Vagina (tissue), 2 donors: ENCODE measurements around the gene PRSS21. TPM values are rescaled to one million over a fixed set of nuclear protein-coding genes. Genes with fewer than 3 reads are reported as not detected.

Experiments
- DNase-seq, 2 donors: peaks; one replicate each; pipeline ENCODE4 v3.0.0-alpha.2; 2017; ENCODE audit errors: extremely low spot score in 2 of 2
- H3K27ac ChIP-seq: fragments of 200-600 bp; sonication (generic); one replicate; pipeline ENCODE4 v1.5.1; 2019
- H3K27me3 ChIP-seq: fragments of 200-600 bp; sonication (generic); one replicate; pipeline ENCODE4 v1.5.1; 2019
- H3K36me3 ChIP-seq, 2 donors: fragments of 200-600 bp; sonication (generic); one replicate each; pipeline ENCODE4 v1.5.1; 2017 to 2019
- H3K4me1 ChIP-seq: fragments of 200-600 bp; sonication (generic); one replicate; pipeline ENCODE4 v1.5.1; 2019
- H3K4me3 ChIP-seq, 2 donors: fragments of 200-600 bp; sonication (generic); 1 replicate in 1 of 2; 2 replicates in 1 of 2; pipeline ENCODE4 v1.5.1; 2016 to 2019
- H3K9me3 ChIP-seq: fragments of 200-600 bp; sonication (generic); one replicate; pipeline ENCODE4 v1.5.1; 2019
- CTCF ChIP-seq, 3 experiments: fragments of 450-650 bp in 2 of 3; fragments of 200-600 bp in 1 of 3; sonication (generic) in 1 of 3; IDR thresholded peaks; one replicate each; pipeline ENCODE4 v1.5.1; 2017 to 2019; ENCODE audit warnings: antibody characterized with exemption in 3 of 3, mild to moderate bottlenecking in 2 of 3, moderate library complexity in 2 of 3
- POLR2A ChIP-seq, 2 donors: fragments of 450-650 bp; IDR thresholded peaks; one replicate each; pipeline ENCODE4 v1.6.1; 2017; ENCODE audit warnings: antibody characterized with exemption in 2 of 2, mild to moderate bottlenecking in 2 of 2, moderate library complexity in 2 of 2
- POLR2AphosphoS5 ChIP-seq, 2 donors: sonication (generic); formaldehyde crosslinking; IDR thresholded peaks; one replicate each; pipeline ENCODE4 v1.9.0; 2017; ENCODE audit warnings: antibody characterized with exemption in 2 of 2, mild to moderate bottlenecking in 2 of 2, low read depth in 1 of 2; ENCODE audit not compliant: insufficient read depth in 1 of 2
- intact Hi-C: fragments of 100-400 bp; cut with DNase I; formaldehyde crosslinking; loops from one replicate; pipeline ENCODE4 v1.15.1; 2023
- total RNA-seq: library from RNA; depleted of rRNA; stranded (reverse); fragments of >200 nt; gene quantifications from one replicate; pipeline ENCODE4 v1.2.3, GENCODE V29; 2016

PRSS21 gene
- total RNA-seq, 1 donor from 2014 or later, result not detected

- no peaks in the 10 kb centered on the region for H3K4me1 ChIP-seq
- TF ChIP-seq POLR2AphosphoS5 (IDR thresholded peaks at IDR 0.05; ENCODE audit: insufficient read depth in 1 of 2, low read depth in 1 of 2), result no peak
- TF ChIP-seq POLR2A (IDR thresholded peaks at IDR 0.05), result no peak
- TF ChIP-seq CTCF (IDR thresholded peaks at IDR 0.05), result no peak
- H3K27ac ChIP-seq, result no peak overlapping the region
- no peak for DNase-seq
- no peak overlapping the region for H3K4me3 ChIP-seq
- intact Hi-C loops, result no loop called here
- H3K27me3 ChIP-seq, result no peaks in the 10 kb centered on the region
- no peaks in the 10 kb centered on the region for H3K36me3 ChIP-seq
- H3K9me3 ChIP-seq, result no peaks in the 10 kb centered on the region
Measured at GRCh38 chr16:2819179-2819938, 2.3 kb downstream of the PRSS21 start.

DNA sequence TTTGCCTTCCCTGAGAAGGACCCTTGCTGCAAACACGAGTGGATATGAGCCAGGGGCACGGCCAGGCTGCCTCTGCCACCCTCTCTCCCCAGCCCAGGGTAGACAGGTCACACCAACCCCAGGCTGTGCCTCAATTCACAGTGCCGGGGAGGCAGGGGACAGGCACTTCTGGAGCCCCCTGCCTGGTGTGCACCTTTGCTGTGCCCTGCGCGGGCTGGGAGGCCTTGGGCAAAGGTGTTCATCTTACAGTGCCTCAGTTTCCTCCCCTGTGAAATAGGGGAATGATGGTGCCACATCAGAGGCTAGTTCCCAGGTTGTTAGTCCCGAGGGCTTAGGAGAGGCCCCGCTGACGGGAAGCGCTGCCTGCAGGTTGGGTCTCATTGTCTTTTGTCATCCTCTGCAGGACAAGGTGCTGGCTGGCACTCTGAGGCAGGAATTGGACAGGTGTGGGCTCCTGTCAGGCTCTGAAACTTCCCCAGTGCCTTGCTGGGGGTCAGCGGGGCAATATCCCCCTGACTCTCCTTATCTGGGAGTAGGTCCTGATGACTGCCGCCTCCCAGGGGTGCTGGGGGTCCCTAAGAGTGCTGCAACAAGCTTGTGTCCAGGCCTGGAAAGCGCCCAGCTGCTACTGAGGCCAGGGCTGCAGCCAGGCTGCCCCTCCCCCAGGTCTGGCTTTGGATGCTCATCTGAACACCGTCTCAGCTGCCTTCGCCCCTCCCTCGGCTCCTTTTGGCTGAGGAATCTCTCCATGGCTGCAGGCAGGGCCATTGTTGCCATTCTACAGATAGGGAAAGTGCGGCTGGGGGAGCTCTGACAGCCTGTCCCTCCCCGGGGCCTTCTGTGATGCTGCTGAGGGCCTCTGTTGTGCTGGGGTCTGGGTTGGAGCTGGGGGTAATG, 3.1 kb downstream of the PRSS21 start:
- TF ChIP-seq CTCF (IDR thresholded peaks at IDR 0.05) (no peak), POLR2A (IDR thresholded peaks at IDR 0.05) (no peak), POLR2AphosphoS5 (IDR thresholded peaks at IDR 0.05; ENCODE audit: insufficient read depth in 1 of 2, low read depth in 1 of 2) (no peak)
- no peak overlapping the region for H3K4me3 ChIP-seq
- no peaks in the 10 kb centered on the region for H3K4me1 ChIP-seq
- H3K36me3 ChIP-seq, result no peaks in the 10 kb centered on the region
- no peak overlapping the region for H3K27ac ChIP-seq
- no peaks in the 10 kb centered on the region for H3K27me3 ChIP-seq
- intact Hi-C loops, result no loop called here
- H3K9me3 ChIP-seq, result no peaks in the 10 kb centered on the region
- DNase-seq, result no peak

DNA sequence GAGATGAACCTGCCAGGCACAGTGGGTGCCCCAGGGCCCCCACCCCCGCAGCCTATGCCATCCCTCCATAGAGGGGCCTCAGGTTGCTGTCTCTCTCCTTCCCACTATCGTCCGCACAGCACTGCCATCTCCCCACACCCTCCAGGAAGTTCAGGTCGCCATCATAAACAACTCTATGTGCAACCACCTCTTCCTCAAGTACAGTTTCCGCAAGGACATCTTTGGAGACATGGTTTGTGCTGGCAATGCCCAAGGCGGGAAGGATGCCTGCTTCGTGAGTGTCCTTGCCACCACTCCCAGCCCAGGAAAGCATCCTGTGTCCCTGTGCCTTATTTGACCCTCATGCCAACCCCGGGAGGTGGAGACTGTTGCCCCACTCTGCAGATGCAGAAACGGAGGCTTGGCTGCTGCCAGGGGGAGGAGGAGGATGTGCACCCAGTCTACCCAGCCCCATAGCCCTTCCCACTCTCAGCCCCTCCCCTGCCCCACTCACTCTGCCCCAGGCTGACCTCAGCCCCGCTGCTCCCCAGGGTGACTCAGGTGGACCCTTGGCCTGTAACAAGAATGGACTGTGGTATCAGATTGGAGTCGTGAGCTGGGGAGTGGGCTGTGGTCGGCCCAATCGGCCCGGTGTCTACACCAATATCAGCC, 3.9 kb downstream of the PRSS21 start:
- H3K4me3 ChIP-seq, result no peak overlapping the region
- H3K36me3 ChIP-seq, result no peaks in the 10 kb centered on the region
- H3K27ac ChIP-seq, result no peak overlapping the region
- intact Hi-C loops, result no loop called here
- H3K27me3 ChIP-seq, result no peaks in the 10 kb centered on the region
- no peaks in the 10 kb centered on the region for H3K4me1 ChIP-seq
- no peaks in the 10 kb centered on the region for H3K9me3 ChIP-seq
- no peak for DNase-seq
- no peak for TF ChIP-seq CTCF (IDR thresholded peaks at IDR 0.05)
- TF ChIP-seq POLR2A (IDR thresholded peaks at IDR 0.05), result no peak
- no peak for TF ChIP-seq POLR2AphosphoS5 (IDR thresholded peaks at IDR 0.05; ENCODE audit: insufficient read depth in 1 of 2, low read depth in 1 of 2)

DNA sequence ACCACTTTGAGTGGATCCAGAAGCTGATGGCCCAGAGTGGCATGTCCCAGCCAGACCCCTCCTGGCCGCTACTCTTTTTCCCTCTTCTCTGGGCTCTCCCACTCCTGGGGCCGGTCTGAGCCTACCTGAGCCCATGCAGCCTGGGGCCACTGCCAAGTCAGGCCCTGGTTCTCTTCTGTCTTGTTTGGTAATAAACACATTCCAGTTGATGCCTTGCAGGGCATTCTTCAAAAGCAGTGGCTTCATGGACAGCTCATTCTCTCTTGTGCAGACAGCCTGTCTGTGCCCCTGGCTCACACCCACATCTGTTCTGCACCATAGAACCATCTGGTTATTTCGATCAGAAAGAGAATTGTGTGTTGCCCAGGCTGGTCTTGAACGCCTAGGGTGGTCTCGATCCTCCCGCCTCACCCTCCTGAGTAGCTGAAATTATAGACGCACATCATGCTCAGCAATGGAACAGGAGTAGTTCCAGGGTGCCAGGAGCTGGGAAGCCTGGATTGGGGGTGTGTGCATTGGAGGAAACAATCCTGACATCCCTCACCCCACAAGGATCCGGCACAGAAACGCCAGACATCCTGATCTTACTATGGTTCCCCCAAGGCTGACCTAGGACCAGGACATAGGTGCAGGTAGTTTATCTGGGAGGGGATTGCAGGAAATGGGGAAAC, 4.6 kb downstream of the PRSS21 start:
- TF ChIP-seq CTCF (IDR thresholded peaks at IDR 0.05) (no peak), POLR2A (IDR thresholded peaks at IDR 0.05) (no peak), POLR2AphosphoS5 (IDR thresholded peaks at IDR 0.05; ENCODE audit: insufficient read depth in 1 of 2, low read depth in 1 of 2) (no peak)
- no peaks in the 10 kb centered on the region for H3K4me1 ChIP-seq
- no peaks in the 10 kb centered on the region for H3K27me3 ChIP-seq
- no peaks in the 10 kb centered on the region for H3K36me3 ChIP-seq
- H3K4me3 ChIP-seq, result no peak overlapping the region
- intact Hi-C loops, result no loop called here
- H3K27ac ChIP-seq, result no peak overlapping the region
- DNase-seq, result no peak
- no peaks in the 10 kb centered on the region for H3K9me3 ChIP-seq
